VCaP (cell line): ENCODE measurements around the gene LAMTOR1.
A peak's percentile ranks its signal among the peaks of the same experiment; 100 is the strongest.

ENCODE experiments used
- H3K27ac ChIP-seq: fragments of 450-650 bp; 2 replicates; pipeline ENCODE4 v1.5.1; 2017
- CTCF ChIP-seq: fragments of 450-650 bp; conservative IDR thresholded peaks from 2 replicates; pipeline ENCODE4 v1.5.1; 2017; ENCODE audit warnings: mild to moderate bottlenecking, moderate library complexity

The LAMTOR1 gene

GRCh38 chr11:72080326-72081183 is 22.5 kb downstream of the LAMTOR1 start, which contains the start of the genes LRRC51 and NUMA1:
TSS of gene LRRC51 (plus strand) at chr11:72080850. CDS start at chr11:72089084, 8,234 bp downstream.
TSS of gene NUMA1 (minus strand) at chr11:72080542. CDS start at chr11:72035943, 44,599 bp downstream.
- peak within 1 kb of the TSS; percentile 93 for H3K27ac ChIP-seq
- TF ChIP-seq CTCF, result no peak

GRCh38 chr11:72079819-72080325 is 23.2 kb downstream of the LAMTOR1 start:
- peak overlapping the region; percentile 93 for H3K27ac ChIP-seq
- no peak for TF ChIP-seq CTCF

GRCh38 chr11:72078477-72078876 is 24.6 kb downstream of the LAMTOR1 start:
- H3K27ac ChIP-seq, result peak overlapping the region; percentile 93
- no peak for TF ChIP-seq CTCF

GRCh38 chr11:72075756-72076155 is 27.3 kb downstream of the LAMTOR1 start:
- no peak for TF ChIP-seq CTCF
- H3K27ac ChIP-seq, result no peak overlapping the region

GRCh38 chr11:72075109-72075508 is 28.0 kb downstream of the LAMTOR1 start:
- TF ChIP-seq CTCF, result no peak
- no peak overlapping the region for H3K27ac ChIP-seq

GRCh38 chr11:72072348-72072747 is 30.7 kb downstream of the LAMTOR1 start:
- peak overlapping the region; percentile 78 for H3K27ac ChIP-seq
- TF ChIP-seq CTCF, result no peak

- peak overlapping the region; percentile 78 for H3K27ac ChIP-seq
- TF ChIP-seq CTCF, result no peak
Observed at GRCh38 chr11:72070491-72070890, 32.6 kb downstream of the LAMTOR1 start.
